GM19238 (cell line): ENCODE results near the gene TMED10.

ENCODE experiments used
- DNase-seq: peaks from one replicate; pipeline ENCODE4 v3.0.0; 2011; ENCODE audit warnings: low spot score; ENCODE audit not compliant: insufficient read length

Gene TMED10

DNA sequence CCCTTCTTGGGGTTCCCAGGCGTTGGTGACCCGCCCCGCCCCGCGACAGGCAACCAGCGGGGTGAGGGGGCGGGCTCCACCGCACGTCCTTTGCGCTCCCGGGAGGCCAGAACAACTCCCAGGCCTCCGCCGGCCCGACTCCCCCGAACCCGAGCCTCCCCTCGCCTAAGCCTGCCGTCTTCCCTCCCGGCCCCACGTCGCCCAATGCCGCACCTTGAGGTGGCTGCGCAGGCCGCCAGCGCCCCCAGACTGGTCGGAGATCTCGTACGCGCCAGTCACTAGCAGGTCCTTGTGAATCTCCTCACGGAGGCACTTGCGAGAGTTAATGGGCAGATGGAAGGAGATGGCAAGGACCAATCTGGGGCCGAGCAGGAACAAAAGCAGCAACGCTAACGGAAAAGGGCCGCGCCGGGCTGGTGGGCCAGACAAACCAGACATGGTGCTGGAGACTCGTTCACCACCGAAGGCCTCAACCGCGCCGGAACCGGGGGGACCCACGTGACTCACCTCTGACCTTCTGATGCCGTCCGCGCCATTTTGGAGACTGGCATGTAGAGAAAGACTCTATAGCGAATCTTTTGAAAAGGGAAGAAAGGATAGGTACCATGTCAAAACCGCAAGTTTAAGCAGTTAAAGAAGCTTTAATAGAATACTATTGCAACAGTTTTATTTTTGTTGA is at the start of gene TMED10:
TSS of gene TMED10 (minus strand) at position 471 of the 679 bp plus-strand sequence. CDS start at position 438, 33 bp downstream.
- peak; percentile 76 for DNase-seq

DNA sequence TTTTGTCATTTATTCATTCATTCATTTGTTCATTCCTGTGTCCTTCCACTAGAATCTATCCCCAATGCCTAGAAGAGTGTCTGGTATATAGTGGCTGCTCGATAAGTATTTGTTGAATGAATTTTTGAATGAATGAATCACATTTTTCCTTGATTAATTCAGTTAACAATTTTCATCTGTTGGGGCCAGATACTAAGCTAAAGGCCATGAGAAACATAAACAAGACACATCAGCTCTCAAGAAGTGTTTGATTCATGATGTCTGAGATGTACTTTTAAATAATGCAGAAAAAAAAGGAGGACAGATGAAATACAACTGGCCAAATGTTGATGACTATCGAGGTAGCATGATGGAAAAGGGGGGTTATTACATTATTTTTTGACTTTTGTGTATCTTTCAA is 48.1 kb upstream of the TMED10 start:
- DNase-seq: no peak

DNA sequence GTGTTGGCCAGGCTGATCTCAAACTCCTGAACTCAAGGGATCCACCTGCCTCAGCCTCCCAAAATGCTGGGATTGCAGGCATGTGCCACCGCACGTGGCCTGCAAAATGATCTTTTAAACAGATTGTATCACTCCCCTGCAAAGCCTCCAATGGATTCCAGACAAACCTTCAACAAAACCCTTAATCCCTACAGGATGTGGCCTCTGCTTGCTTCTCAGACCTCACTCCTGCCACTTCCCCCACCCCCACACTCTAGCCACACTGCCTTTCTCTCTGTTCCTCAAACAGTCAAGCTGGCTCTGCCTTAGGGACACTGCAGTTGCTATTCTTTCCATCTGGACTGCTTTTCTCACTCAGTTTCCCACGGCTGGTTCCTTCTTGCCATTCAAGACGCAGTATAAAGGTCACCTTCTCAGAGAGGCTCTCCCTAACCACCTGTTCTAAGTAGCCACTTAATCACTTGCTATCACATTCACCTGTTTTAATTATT is 47.3 kb upstream of the TMED10 start:
- peak; percentile 40 for DNase-seq

DNA sequence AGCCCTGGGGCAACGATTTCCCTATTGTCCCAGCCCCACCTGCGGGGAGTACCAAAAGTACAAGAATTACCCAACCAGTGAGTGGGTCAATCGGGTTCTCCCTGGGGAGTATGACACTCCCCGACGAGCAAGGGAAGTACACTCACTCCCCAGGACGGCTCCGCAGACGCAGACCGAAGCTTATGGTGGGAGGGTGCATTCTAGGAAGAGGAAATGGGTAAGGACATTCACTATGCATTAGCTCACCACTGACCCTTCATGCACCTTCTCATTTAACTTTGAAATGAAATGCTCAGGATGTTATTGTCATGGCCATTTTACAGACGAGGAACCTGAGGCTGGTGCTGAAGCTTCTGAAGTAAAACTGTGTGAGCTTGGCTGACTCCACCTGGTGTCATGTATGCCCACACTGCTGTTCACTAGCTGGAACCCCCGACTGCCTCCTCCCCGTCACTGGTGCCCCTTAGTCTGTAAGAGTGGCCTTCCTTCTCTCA is 45.8 kb upstream of the TMED10 start:
- DNase-seq: no peak

DNA sequence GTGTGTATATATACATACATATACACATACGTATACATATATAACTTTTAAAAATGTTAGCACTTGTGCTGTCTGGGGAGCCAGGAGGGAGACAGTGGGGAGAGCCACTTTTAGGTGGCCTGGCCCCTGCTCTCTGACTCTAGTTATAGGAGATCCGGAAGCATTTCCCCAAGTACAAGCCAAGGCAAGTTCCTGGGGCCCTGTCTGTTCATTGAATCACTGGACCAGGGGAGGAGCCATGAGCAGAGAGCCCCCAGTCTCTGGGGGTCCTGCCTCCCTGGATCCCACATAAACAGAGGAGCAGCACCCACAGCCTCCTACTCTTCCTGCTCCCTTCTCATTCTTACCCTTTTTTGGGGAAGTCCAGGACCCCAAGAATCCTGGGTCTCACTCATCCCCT is 45.4 kb upstream of the TMED10 start:
- no peak for DNase-seq

DNA sequence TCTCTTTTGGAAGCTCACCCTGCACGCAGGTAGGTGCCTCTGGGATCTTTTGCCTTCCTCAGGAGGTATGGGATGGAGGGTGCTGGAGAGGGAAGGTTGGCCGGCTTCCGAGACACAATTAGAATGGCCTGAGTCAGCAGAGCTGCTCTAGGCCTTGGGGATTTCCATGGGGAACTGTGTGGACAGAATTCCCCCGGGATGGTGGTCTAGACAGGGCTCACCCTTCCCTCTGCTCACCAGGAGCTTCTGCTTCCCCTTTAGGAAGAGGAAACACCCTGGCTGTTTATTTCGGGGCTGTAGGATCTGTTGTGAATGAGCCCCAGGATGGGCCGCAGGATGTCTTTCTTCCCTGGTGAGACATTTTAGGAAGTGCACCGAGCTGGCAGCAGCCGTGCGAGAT is 43.7 kb upstream of the TMED10 start:
- DNase-seq: no peak

DNA sequence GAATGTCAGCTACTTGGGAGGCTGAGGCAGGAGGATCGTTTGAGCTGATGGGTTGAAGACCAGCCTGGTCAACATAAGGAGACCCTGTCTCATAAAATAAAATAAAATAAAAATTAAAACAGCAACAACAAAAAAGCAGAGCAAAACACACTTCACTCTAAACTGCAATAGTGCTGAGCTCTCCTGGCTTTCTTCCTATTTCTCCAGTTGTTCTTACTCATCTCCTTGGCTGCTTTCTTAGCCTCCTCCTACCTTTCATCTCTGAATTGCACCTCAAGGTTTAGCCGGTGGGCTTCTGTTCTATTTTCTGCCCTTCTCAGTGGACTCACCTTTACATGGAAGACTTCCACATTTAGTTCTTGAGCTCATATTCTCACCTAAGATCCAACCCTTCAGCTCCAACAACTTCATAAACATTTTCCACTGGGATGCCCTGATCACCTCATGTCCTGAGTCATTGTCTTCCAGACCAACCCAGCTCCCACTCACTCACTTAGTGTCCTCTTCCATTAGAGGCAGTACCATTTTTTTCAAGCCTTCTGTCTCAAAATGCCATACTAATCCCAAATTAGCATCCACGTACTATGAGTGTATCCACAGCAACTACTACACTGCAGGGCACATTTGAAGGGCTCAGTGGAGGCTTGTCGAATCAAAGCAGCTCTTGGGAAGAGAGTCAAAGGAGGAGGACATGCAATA is 41.2 kb upstream of the TMED10 start:
- DNase-seq: no peak

DNA sequence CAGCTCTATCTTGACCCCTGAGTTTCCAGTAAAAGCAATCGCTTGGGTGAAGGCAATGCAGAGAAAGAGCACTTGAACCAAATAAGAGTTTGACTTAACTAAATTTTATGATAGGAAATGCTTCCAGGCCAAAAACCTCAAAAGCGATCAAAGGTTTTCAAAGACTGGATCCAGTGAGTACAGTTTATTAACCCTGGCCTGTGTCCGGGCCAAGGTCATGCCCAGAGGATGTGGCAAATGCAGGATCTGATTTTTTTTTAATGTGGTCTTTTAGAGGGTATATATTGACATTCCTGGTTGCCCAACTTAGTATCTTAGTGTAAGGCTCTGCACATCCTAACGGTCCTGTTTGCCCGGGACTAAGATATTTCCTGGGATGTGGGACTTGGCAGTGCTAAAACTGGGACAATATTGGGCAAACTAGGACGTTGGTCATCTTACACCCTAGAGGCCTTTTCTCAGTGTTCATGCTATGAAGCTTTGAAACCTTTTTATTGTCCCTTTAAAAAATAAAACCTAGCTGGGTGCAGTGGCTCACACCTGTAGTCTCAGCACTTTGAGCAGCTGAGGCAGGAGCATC is 40.1 kb upstream of the TMED10 start:
- no peak for DNase-seq

DNA sequence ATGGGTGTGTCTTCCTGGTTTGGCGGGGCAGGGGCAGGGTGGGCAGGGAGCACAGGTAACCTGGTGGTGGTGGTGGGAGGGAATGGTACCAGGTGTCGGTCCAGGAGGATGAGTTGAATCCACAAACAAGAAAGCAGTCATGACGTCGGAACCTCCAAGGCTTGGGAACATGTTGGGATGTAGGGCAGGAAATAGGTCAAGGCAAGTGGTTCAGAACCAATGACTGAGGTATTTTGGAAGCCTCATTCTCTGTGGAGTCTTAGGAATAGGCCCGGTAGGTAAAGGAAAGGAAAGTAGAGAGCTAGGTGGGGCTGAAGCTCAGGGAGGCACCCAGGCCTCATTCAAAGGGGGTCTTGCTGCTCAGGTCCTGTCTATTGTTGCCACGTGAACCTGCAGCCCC is 39.1 kb upstream of the TMED10 start:
- DNase-seq: no peak

DNA sequence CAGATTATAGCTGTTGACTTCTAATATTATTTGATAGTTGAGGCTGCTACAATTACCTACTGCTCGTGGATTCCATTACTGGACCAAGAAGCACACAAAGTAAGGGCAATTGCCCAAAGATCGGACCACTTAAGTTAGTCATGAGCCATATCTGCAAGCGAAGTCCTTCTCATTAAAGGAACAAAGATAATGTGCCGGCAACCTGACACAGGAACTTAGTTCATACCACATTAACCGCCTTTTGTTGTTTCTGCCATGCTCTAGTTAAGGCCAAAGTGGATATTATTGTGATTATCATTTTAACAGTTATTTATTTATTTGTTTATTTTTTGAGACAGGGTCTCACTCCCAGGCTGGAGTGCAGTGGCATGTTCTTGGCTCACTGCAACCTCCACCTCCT is 38.1 kb upstream of the TMED10 start:
- DNase-seq: no peak

DNA sequence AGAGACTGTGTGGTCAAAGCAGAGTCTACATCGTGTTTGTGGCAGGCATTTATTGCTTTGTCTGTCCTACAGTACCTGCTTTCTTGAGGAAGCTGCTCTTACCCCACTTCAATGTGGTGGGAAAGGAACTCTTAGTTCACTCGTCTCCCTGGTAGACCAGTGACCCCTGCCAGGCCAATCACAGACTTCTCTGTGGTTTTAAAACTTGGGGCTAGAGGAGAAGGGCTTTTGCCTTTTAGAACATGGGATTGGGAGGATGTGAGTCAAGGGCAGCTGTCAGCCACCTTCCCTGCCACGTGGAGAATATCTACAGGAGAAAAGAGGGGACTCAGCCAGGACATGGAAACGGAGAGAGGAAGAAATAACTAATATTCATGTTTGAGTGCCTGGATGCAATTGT is 36.8 kb upstream of the TMED10 start:
- no peak for DNase-seq

DNA sequence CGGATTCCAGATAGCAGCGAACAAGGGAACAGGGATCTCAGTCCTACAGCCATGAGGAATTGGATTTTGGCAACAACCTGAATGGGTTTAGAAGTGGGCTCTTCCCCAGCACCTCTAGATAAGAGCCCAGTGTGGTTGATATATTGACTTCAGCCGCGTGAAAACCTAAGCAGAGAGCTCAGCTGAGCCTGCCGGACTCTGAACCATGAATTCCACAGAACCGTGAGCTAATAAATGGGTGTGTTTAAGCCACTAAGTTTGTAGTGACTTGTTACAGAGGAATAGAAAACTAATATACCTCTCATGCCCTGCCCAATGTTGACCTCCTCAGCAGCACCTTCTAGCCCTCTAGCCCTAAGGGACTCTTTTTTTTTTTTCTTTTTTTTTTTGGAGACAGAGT is 32.4 kb upstream of the TMED10 start:
- no peak for DNase-seq

DNA sequence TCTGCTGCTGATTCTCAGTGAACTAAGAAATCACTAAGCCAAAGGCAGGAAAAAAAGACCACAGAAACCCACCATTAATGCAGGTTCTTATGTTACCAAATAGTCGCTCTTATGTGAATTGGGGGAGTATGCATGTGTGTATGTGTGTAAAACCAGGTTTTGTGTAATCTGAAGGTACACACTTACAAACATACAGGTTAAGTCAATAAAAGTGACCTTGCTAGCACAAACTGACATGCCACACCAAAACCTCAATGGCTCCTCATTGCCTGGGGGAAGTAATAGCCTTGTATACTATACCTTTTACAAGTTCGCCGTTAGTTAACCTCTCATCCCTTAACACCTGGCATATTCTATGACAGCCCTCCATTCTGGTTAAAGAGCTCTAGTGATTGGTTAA is 29.8 kb upstream of the TMED10 start:
- no peak for DNase-seq

DNA sequence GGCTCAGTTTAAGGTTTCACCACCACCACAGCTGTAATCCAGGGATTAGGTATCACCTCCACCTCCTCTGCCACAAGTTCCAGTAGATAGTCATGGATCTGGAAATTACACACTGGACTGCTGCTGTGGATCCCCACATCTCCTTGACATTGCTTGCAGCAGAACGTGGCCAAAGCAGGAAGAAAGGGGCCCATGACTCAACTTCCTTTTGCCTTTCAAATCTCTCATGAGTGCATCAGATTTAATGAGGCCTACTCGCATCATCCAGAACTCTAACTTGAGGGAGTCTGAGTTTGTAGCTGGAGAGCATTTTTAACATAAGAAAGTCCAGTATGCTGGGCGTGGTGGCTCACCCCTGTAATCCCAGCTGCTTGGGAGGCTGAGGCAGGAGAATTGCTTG is 29.2 kb upstream of the TMED10 start:
- no peak for DNase-seq

DNA sequence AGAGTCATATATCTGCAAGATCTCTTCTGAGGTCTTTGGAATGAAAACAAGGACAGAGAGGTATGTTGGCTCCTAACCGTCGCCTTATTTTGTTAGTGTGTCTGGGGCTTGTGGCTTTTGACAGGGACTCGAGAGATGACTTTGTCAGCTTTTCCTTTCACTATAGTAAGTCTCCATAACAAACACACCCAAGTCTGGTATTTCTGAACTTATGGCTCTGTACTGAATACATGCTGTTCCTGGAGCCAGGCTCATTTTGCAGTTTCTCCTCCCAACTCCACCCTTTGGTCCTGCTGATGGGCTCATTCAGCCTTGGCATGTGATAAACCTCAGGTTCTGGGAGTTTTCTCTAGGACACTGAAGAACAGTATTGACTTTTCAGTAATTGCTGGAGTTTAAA is 27.7 kb upstream of the TMED10 start:
- DNase-seq: no peak

DNA sequence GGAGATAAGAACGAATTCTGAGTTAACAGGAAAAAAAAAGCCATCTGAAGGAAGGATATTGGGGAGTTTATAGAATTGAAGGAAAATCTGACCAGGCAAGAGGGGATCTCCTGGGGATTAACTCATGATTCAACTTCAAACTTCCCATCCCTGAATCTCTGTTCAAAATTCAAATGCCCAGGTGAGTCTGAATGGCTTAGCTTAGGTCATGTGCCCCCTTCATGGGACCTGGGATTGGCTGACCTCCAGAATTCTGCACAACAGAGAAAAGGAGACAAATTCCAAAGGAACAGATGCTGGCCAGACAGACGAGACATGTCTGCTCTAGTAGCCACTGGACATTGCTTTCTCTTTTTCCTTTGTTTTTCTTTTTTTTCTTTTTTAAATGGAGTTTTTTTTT is 26.2 kb upstream of the TMED10 start:
- DNase-seq: no peak

DNA sequence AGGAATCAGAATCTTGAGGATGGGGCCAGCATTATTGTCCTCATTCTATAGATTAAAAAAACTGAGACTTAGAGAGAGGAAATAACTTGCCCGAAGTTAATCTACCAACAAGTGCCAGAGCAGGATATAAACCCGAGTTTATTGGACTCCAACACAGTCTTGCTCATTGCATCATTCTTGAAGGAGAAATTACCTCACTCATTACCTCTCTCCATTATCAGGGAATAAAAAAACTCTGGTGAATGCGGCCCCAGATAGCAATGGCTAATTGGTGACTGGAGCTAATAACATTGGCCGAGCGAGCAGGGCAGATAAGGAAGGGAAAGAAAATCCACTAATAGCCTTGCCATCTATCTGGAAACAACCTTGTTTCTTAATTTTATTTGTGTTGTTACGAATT is 24.7 kb upstream of the TMED10 start:
- no peak for DNase-seq

DNA sequence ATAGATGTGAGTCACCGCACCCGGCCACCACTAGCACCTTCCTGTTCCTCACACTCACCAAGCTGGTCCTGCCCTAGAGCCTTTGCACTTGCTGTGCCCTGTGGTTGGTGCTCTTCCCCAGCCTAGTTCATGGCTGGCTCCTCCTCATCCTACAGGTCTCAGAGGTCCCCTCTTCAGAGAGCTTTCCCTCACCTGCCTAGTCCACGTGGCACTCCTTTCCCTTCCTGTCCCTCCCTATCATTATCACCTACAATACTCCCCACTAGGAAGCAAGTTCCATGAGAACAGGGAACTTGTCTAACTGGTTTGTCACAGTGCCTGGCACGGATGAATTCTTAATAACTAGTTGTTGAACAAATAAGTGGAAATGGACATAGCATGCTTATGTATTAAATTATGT is 24.0 kb upstream of the TMED10 start:
- no peak for DNase-seq

DNA sequence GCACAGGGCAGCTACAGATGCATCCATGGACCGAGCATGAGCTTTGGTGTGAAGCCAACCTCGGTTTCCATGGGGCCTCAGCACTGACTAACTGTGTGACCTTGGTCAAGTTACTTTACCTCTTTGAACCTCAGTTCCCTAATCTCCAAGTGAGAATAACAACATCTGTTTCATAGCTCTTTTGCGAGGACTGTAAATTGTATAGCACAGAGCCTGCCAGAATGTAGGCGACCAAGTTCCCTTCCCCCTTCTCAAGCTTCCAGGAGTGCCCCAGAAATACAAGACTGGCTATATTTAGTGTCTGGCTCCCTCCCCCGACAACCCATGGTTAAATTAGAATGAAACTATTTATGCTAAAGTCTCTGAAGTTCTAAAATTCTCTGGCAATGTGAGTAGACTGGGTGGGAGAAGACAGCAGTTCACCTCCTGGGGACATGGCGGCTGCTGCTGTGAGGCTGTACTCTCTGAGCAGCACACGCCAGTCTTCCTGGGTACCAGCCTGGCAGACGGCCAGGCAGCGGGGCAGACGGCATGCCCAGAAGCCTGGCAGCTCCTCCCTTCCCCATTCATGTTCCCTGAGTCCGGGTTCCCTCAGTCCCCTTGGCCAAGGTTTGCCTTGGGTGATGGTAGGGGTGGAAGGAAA is 22.0 kb upstream of the TMED10 start:
- DNase-seq: no peak

DNA sequence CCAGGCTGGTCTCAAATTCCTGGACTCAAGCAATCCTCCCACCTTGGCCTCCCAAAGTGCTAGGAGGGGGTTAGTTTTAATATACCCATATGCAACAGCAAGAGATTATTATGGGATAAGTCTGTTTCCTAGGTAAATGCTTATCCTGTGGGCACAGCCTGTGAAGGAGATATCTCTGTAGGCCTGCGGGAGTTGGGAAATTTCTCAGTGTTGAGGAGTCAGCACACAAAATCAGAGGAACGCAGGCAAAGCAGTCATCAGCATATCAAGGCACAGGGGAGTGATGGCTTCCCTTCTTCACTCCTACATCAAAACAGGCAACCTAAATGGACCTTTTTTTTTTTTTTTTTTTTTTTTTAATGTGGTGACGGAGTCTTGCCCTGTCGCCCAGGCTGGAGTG is 20.9 kb upstream of the TMED10 start:
- no peak for DNase-seq

DNA sequence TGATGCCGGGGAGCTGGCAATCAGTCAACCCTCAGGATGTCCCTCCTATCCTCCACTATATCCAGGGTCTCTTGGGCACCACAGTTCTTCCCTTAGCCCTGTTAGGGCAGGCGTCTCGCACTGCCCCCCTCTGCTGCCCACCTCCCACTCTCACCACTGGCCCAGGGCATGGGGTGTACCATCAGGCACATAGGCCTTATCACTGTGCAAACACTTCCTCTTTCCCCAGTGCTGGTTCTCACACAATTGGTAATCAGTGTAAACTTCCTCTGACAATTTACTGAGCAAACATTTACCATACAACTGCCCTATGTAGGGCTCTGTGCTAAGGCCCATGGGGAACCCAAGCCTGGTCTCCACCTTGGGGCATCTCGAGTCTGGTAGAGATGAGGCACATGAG is 20.1 kb upstream of the TMED10 start:
- no peak for DNase-seq

DNA sequence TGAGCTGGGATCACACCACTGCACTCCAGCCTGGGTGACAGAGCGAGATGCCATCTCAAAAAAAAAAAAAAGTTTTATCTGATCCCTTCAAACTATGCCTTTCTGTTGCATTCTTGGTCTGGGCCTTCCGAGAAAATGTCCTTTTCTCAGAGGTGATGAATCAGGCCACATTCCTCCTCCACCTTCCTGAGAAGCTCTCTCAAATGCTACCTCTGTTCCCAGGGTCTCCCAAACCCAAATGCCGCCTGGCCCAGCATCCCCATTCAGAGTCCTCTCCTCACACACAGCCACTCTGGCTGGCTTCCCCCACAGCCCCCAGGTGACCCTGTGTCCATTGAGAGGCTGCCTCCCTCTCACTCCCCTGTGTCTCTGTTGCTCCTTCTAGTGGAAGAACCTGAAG is 19.7 kb upstream of the TMED10 start:
- no peak for DNase-seq
